ENCODE measurements around the gene RPRML.

GRCh38 chr17:46951706-46952105 lies 27.3 kb downstream of the RPRML start:
- TF ChIP-seq CTCF (IDR thresholded peaks at IDR 0.05 in 8 of 11, conservative IDR thresholded peaks at IDR 0.05 in 3 of 11) (no peak), POLR2A (IDR thresholded peaks at IDR 0.05) (no peak)

Measured in spleen (tissue), 7 donors.